ENCODE measurements around the gene ZNF670. TPM values are rescaled to one million over a fixed set of nuclear protein-coding genes. Genes with fewer than 3 reads are reported as not detected.

Gene ZNF670
- total and polyA plus RNA-seq, 9 donors = 1.3 to 5.3 (median 4.1) TPM

- no peak overlapping the region for H3K27ac ChIP-seq
- intact Hi-C loops (cut with DNase I) = no loop called here
- H3K27me3 ChIP-seq = no peaks in the 10 kb centered on the region
- 89 to 93% (median 90%) methylated on average over 13 of the region's 13 CpGs for WGBS, 3 donors
- H3K4me3 ChIP-seq = no peak overlapping the region
- TF ChIP-seq CTCF (IDR thresholded peaks at IDR 0.05) = no peak
- no peak for TF ChIP-seq POLR2A (IDR thresholded peaks at IDR 0.05)
- no peak for TF ChIP-seq EP300 (IDR thresholded peaks at IDR 0.05)
- H3K36me3 ChIP-seq = no peaks in the 10 kb centered on the region
- no peak for DNase-seq
- H3K4me1 ChIP-seq (ENCODE audit: insufficient read depth) = peaks cover 2% of the 10 kb centered on the region
- no peaks in the 10 kb centered on the region for H3K9me3 ChIP-seq
Observed at GRCh38 chr1:247114351-247115140, 35.9 kb upstream of the ZNF670 start.

GRCh38 chr1:247113733-247114271 lies 35.2 kb upstream of the ZNF670 start:
- WGBS, 3 donors = 89 to 91% (median 90%) methylated on average over 5 of the region's 5 CpGs
- Histone ChIP-seq H3K27ac (no peak overlapping the region), H3K4me3 (no peak overlapping the region), H3K36me3 (no peaks in the 10 kb centered on the region), H3K4me1 (ENCODE audit: insufficient read depth) (peaks cover 2% of the 10 kb centered on the region), H3K27me3 (no peaks in the 10 kb centered on the region), H3K9me3 (no peaks in the 10 kb centered on the region)
- intact Hi-C loops (cut with DNase I) = no loop called here
- TF ChIP-seq CTCF (IDR thresholded peaks at IDR 0.05) = no peak
- no peak for TF ChIP-seq EP300 (IDR thresholded peaks at IDR 0.05)
- no peak for TF ChIP-seq POLR2A (IDR thresholded peaks at IDR 0.05)
- no peak for DNase-seq

- no peak for TF ChIP-seq POLR2A (IDR thresholded peaks at IDR 0.05)
- TF ChIP-seq EP300 (IDR thresholded peaks at IDR 0.05) = no peak
- TF ChIP-seq CTCF (IDR thresholded peaks at IDR 0.05) = no peak
- 75 to 89% (median 81%) methylated on average over 5 of the region's 5 CpGs for WGBS, 3 donors
- Histone ChIP-seq H3K27ac (no peak overlapping the region), H3K4me3 (no peak overlapping the region), H3K36me3 (no peaks in the 10 kb centered on the region), H3K27me3 (no peaks in the 10 kb centered on the region), H3K9me3 (no peaks in the 10 kb centered on the region), H3K4me1 (ENCODE audit: insufficient read depth) (peaks cover 2% of the 10 kb centered on the region)
- intact Hi-C loops (cut with DNase I) = no loop called here
- peak in 1 of 5 donors; percentile 35 for DNase-seq
Observed at GRCh38 chr1:247113094-247113497, 34.5 kb upstream of the ZNF670 start.

GRCh38 chr1:247112479-247112781 lies 33.8 kb upstream of the ZNF670 start:
- Histone ChIP-seq H3K4me3 (peak overlapping the region; percentile 65), H3K4me1 (ENCODE audit: insufficient read depth) (peaks cover 2% of the 10 kb centered on the region), H3K36me3 (no peaks in the 10 kb centered on the region), H3K27me3 (no peaks in the 10 kb centered on the region), H3K9me3 (no peaks in the 10 kb centered on the region), H3K27ac (peak overlapping the region; percentile 81 to 93)
- no peak for DNase-seq
- 22 to 30% (median 29%) methylated on average over 9 of the region's 9 CpGs for WGBS, 3 donors
- intact Hi-C loops (cut with DNase I) = no loop called here
- no peak for TF ChIP-seq EP300 (IDR thresholded peaks at IDR 0.05)
- no peak for TF ChIP-seq POLR2A (IDR thresholded peaks at IDR 0.05)
- no peak for TF ChIP-seq CTCF (IDR thresholded peaks at IDR 0.05)

Measured in ovary (tissue), 9 donors.